HFF-Myc (cell line): ENCODE results near the gene ADAP1.

Experiments
- DNase-seq: peaks from one replicate; pipeline ENCODE4 v3.0.0-alpha.2; 2011; ENCODE audit warnings: low read depth; ENCODE audit errors: extremely low read depth
- H3K4me3 ChIP-seq: replicated peaks from 2 replicates; pipeline ENCODE4 v1.5.1; 2011; ENCODE audit warnings: low read depth, mild to moderate bottlenecking, control low read depth, low read length
- TF ChIP-seq, protein P1 (sequence below): IDR thresholded peaks from 2 replicates; pipeline ENCODE4 v1.5.1; 2012; ENCODE audit warnings: mild to moderate bottlenecking, low read depth, low read length, control low read depth; ENCODE audit errors: missing control alignments

The ADAP1 gene

DNA sequence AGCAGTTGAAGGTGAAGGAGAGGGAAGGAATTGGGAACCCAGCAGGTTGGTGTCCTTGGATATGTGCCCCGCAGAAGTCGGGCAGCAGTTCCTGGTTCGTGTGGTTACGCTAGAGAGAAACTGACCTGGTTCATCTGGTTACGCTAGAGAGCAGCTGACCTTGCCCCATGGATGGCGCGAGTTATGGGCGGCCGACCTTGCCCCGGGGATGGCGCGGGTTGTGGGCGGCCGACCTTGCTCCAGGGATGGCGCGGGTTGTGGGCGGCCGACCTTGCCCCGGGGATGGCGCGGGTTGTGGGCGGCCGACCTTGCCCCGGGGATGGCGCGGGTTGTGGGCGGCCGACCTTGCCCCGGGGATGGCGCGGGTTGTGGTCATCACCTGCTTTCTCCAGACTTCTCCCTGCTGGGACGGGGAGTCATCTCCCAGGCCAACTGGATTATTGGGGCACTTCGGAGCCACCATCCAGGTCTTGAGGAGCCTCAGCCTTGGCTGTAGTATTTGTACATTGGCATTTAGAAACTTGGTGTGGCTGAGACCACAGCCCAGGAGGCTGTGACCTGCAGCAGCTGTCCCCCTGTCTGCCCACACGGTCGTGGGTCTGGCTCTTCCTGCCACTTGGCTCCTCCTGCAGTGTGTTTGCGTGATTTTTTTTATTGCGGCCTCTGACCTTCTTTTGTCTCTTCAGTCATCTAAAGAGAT lies 72.0 kb downstream of the ADAP1 start:
- H3K4me3 ChIP-seq = no peak overlapping the region
- DNase-seq = no peak
- TF ChIP-seq, protein P1, sequence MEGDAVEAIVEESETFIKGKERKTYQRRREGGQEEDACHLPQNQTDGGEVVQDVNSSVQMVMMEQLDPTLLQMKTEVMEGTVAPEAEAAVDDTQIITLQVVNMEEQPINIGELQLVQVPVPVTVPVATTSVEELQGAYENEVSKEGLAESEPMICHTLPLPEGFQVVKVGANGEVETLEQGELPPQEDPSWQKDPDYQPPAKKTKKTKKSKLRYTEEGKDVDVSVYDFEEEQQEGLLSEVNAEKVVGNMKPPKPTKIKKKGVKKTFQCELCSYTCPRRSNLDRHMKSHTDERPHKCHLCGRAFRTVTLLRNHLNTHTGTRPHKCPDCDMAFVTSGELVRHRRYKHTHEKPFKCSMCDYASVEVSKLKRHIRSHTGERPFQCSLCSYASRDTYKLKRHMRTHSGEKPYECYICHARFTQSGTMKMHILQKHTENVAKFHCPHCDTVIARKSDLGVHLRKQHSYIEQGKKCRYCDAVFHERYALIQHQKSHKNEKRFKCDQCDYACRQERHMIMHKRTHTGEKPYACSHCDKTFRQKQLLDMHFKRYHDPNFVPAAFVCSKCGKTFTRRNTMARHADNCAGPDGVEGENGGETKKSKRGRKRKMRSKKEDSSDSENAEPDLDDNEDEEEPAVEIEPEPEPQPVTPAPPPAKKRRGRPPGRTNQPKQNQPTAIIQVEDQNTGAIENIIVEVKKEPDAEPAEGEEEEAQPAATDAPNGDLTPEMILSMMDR = no peak

DNA sequence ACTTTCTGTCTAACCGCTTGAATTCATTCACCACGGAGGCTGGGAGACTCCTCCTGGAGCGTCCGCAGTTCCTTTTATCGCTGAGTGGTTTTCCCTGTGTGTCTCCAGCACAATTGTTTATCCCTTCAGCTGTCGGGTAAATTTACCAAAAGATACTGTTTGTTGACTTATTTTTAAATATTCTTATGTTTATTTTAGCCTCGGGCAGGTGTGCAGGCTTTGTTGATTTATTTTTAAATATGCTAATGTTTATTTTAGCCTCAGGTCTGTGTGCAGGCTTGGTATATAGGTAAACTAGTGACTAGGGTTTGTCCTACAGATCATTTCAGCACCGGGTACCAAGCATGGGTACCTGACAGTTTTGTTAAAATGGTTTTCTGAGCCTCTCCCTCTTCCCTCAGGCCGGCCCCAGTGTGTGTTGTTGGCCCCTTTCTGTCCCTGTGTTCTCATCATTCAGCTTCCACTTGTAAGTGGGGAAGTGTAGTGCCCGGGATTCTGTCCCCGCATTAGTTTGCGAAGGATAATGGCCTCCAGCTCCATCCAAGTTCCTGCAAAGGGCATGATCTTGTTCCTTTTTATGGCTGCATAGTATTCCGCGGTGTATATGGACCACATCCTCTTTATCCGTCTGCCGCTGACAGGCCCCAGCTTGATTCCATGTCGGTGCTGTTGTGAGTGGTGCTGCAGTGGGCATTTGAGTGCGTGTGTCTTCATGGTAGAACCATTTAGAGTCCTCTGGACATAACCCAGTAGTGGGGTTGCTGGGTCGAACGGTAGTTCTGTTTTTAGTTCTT lies 72.8 kb downstream of the ADAP1 start:
- H3K4me3 ChIP-seq = no peak overlapping the region
- TF ChIP-seq, protein P1 = no peak
- DNase-seq = no peak

DNA sequence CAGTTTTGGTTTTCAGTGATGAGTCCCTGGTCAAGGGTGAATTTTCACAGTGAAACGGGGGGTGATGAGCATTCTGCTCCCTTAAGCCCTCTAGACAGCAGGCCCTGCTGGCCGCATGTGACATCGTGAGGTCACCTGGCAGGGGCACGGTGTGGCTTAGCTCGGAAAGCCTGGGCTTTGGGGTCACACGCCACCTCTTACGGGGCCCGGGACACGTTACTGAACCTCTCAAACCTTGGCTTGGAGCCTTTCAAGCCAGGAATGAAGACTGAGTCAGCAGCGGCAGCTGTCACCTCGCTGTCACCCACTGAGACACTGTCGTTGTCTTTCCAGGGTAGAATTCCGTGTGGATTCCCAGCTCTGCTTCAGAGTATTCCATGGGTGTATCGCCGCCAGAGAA lies 74.0 kb downstream of the ADAP1 start:
- no peak for DNase-seq
- TF ChIP-seq, protein P1 = no peak
- no peak overlapping the region for H3K4me3 ChIP-seq

DNA sequence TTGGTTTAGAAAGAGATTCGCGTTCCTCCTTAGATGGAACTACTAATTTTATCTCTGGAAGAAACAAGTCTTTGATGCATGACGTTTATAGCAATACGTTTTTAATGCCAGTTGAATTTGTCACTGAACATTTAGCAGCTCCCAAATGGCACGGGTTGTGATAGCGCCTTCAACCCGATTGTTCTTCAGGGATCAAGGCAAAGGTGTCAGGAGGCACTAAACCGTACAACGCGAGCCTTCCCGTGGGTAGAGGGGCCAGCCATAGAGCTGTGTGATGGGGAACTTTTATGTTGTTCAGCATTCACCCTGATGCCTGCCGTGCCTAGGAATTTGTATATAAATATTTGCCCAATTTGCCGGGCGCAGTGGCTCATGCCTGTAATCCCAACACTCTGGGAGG lies 74.8 kb downstream of the ADAP1 start:
- no peak for DNase-seq
- TF ChIP-seq, protein P1 = no peak
- H3K4me3 ChIP-seq = no peak overlapping the region

DNA sequence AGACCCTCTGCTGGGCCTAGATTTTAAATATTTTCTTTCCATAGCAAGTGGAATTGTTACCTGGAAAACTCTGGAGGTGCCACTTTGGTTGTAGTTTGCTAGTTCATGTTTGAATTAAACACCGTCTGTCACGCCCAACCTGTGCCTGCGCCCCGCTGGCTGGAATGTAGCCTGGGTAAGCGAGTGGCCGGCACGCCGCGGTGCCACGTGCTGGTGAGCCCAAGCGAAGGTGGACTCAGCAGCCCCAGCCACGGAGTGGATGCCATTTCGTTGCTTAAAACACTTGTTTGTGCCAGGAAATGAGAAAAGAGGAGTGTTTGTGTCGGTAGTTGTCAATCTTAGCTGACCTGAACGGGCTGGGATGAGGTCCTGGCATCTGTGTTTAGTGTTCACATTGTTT lies 75.4 kb downstream of the ADAP1 start:
- no peak overlapping the region for H3K4me3 ChIP-seq
- TF ChIP-seq, protein P1 = no peak
- no peak for DNase-seq

DNA sequence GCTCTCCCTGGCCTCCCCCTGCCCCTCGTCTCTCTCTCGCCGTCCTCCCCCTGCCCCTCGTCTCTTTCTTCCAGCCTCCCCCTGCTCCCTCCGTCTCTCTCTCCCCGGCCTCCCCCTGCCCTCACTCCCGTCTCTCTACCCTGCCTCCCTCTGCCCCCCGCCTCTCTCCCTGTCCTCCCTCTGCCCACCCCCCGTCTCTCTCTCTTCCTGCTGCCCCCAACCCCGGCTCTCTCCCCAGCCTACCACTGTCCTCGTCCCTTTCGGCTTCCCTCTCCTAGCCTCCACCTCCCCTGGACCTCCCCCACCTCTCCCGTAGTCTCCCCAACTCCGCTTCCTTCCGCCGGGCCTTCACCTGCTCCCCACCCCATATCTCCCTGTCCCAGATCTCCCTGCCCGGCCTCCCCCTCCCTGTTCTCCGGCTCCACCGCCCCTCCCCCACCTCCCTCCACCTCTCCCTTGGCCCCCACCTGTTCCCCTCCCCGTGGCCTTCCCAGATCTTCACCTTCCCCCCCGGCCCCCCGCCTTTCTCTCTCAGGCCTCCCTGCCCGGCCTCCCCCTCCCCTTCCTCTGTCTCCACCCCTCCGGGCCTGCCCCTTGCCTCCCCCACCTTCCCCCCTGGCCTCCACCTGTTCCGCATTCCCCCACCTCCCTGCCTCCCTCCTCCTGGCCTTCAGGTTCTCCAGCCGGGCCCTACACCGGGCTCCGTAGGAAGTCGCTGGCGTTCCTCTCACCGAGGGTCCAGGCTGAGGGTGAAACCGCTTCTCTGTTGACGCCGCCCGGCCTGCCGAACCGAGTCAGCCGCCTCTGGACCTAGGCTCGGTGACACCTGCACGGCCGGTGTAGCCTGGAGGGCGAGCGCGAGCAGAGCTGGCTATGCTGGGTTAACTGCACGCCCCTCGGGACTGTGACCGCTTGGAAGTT lies 76.9 kb downstream of the ADAP1 start:
- peak overlapping the region; percentile 78 for H3K4me3 ChIP-seq
- TF ChIP-seq, protein P1 = no peak
- no peak for DNase-seq
